HG03558 (cell line): ENCODE measurements around the gene LIMS2.

ENCODE experiments used
- ATAC-seq: cut with Tn5 transposase; IDR thresholded peaks from one replicate; pipeline ENCODE4 v1.9.1; 2021; ENCODE audit warnings: moderate number of reproducible peaks; ENCODE audit not compliant: unreplicated experiment; ENCODE audit errors: extremely low read depth

Gene LIMS2

GRCh38 chr2:127678531-127678930 lies 3.2 kb upstream of the LIMS2 start:
- no peak for ATAC-seq

DNA sequence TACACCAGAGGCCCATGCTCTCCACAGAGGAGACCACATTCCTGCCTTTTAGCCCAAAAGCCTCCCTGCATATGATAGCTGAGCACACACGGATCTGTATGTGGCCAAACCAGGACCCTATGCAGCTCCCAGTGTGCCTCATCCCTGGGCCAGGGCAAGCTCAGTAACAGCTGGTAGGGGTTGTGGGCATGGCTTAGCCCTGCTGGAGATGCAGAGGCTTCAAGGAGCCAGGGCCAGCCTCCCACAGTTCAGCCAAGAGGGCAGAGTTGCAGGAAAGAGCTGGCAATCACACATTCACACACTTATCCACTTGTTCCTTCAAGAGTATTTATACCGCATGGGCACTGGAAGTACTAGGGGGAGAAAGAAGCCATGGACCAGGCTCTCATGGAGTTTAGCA lies 1.6 kb upstream of the LIMS2 start:
- ATAC-seq, result no peak

GRCh38 chr2:127674241-127675209 lies 805 bp downstream of the LIMS2 start:
- ATAC-seq, result no peak

DNA sequence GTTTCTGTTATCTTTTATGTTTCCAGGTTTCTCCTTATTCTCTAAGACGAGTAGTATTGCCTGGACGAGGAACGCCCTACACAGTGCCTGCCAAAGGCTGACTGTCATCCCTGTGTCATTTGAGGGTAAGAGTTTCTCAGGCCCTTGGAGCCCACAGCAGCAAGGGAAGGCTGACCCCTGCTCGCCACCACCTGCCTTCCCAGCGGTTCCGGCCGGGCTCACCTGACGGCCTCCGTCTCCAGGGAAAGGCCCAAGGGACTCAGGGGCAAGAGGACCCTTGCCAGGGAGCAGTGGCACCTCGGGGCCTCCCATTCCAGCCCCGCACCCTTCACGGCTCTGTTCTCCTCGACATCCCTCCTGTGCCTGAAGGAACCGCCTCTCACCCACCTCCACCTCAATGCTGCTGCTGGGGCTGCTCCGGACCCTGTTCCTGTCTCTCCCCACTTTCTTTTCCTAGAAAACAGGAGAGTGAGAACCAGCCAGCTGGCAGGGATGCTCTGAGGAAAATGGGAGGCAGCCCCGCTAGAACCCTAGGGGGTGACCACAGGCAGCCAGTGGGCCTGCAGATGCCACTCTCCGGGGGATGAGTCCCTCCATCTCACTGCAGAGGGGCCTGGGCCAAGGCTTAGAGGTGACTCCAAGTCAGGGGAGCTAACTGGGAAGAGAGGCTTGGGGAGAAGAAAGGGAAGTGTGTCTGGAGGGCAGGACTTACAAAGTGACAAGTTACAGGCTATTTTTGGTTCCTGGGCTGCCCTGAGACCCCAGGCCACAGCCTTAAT lies 1.9 kb downstream of the LIMS2 start:
- ATAC-seq, result no peak

DNA sequence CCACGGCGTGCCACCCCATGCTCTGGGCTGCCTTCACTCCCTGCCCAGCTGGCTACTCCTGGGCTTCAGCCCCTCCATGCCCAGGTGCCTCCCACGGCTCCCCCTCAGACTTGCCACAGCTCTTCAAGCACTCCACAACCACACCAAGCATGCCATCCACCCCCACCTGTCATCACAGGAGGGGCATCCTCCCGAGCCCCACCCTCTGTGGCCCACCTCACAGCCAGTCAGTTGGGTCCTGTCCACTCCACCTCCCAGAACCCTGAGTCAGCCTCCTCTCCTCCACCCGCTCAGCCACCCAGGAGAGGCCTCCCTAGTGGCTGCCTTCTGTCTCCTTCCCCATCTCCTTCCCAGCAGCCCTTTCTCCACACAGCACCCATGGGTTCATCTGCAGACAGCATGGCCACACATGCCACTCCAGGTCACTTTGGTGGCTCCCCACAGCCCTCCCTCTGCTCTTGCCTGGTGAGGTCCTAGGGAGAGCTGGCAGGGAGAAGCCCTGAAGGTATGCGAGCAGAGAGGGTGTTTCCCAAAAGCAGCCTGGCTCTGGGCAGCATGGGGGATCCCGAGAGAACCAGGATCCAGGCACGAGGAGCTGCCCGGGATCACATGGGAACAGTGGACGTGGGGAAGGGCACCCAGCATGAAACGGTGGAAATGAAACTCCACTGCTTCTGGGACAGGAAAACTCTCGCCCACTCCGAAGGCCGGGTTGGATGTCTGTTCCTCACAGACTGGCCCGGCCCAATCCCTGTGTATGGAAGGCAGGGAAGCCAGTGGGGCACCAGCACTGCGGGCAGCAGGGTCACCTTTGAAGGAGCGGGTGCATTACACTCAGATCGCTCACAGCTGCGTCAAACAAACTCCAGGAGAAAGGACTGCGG lies 2.7 kb downstream of the LIMS2 start:
- no peak for ATAC-seq

- no peak for ATAC-seq
Observed at GRCh38 chr2:127671557-127672302, 3.6 kb downstream of the LIMS2 start.

DNA sequence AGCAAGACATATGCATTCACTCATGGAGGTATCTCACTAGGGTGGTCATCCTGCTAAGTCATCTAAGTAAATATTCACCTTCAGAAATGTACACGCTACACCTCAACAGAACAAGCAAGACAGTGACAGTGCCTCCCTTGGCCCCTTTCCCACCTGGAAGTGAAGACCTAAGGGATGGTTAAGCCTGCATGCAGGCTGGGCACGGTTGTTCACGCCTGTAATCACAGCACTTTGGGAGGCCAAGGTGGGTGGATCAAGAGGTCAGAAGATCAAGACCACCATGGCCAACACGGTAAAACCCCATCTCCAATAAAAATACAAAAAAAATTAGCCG lies 4.4 kb downstream of the LIMS2 start:
- ATAC-seq, result no peak

- ATAC-seq, result no peak
Observed at GRCh38 chr2:127670055-127670956, 5.0 kb downstream of the LIMS2 start.

DNA sequence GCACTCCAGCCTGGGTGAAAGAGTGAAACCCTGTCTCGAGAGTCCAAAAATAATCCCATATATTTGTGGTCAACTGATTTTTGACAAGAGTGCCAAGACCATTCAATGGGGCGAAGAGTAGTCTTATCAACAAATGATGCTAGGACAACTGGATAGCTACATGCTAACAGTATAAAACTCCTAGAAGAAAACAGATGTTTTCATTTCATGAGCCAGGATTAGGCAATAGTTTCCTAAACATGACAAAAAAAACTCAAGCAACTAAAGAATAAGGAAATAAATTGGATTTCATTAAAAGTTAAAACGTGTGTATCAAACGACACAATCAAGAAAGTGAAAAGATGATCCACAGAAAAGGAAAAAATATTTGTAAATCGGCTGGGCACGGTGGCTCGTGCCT lies 6.3 kb downstream of the LIMS2 start:
- no peak for ATAC-seq

DNA sequence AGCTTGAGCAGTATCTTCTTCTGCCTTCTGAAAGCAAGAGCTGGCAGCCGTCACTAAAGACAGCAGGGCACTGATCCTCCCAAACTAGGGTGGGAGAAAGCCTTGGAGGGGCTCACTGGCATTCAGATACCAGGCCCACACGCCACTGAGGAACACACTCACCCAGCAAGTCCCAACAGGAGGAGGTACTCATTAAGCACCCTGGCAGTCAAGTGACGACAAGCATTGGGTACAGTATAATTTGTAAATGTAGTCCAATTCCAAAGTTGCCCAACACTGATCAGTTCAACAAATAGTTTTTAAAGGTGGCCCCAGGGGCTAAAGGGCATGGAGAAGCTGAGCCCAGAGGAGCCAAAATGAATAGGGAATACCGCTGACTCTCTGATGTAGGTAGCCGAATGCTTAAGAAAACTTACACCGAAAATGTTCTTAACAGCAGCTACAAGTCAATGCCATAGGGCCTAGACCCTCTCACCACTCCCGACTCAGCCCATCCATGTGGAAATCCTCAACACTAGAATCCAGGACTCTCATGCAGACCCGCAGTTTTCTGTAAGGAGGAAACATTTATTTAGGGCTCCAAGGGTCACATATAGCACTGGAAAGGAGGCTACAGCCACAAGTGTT lies 9.9 kb downstream of the LIMS2 start:
- ATAC-seq, result no peak

- ATAC-seq, result no peak
Observed at GRCh38 chr2:127664895-127665225, 10.5 kb downstream of the LIMS2 start.

- no peak for ATAC-seq
Observed at GRCh38 chr2:127664065-127664894, 11.1 kb downstream of the LIMS2 start.

DNA sequence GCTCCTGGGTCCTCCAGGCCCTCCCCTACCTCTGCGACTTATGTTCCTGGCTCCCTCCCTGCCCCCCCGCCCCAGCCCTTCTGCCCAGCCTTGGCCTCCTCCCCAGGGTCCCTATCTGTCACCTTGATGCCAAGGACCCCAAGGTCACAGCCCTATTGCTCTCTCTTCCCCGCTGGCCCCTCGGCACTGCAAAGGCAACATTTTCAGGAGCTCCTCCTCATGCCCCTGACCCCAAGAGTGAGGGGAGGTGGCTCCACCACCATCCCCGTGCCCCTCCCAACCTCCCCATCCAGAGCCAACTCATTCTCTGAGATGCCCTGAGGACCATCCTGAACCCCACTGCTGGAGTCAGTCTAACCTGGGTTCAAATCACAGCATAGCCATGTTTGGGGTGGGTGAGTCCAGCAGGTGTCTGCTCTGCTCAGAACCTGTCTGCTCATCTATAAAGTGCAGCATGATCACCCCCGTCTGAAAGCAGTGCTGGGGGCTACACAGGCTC lies 11.7 kb downstream of the LIMS2 start:
- no peak for ATAC-seq

- ATAC-seq, result no peak
Observed at GRCh38 chr2:127662937-127663565, 12.3 kb downstream of the LIMS2 start.

GRCh38 chr2:127661949-127662510 lies 13.3 kb downstream of the LIMS2 start:
- no peak for ATAC-seq

- ATAC-seq, result no peak
Observed at GRCh38 chr2:127661072-127661649, 14.2 kb downstream of the LIMS2 start.

- no peak for ATAC-seq
Observed at GRCh38 chr2:127660291-127660578, 15.1 kb downstream of the LIMS2 start.
